SK-MEL-5 (cell line): ENCODE data around the gene HOMER3. TPM values are rescaled to one million over a fixed set of nuclear protein-coding genes. Genes with fewer than 3 reads are reported as not detected.

ENCODE experiments used
- DNase-seq: peaks from one replicate; pipeline ENCODE4 v3.0.0-alpha.2; 2016; ENCODE audit warnings: low read depth, low spot score
- in situ Hi-C: cut with HindIII; loops from 2 replicates; pipeline ENCODE4 v1.10.0; 2016; ENCODE audit warnings: low sequenced_read_pairs, high pct_unique_total_duplicates, low pct_unique_long_range_greater_than_20kb
- total RNA-seq: library from RNA; depleted of rRNA; stranded (reverse); fragments of >200 nt; shearing (Covaris generic); gene quantifications from 2 replicates; pipeline ENCODE4 v1.2.3, GENCODE V29; 2014; rRNA removed

Gene HOMER3
- total RNA-seq, 1 experiment from 2014 or later, result 30.2 TPM

DNA sequence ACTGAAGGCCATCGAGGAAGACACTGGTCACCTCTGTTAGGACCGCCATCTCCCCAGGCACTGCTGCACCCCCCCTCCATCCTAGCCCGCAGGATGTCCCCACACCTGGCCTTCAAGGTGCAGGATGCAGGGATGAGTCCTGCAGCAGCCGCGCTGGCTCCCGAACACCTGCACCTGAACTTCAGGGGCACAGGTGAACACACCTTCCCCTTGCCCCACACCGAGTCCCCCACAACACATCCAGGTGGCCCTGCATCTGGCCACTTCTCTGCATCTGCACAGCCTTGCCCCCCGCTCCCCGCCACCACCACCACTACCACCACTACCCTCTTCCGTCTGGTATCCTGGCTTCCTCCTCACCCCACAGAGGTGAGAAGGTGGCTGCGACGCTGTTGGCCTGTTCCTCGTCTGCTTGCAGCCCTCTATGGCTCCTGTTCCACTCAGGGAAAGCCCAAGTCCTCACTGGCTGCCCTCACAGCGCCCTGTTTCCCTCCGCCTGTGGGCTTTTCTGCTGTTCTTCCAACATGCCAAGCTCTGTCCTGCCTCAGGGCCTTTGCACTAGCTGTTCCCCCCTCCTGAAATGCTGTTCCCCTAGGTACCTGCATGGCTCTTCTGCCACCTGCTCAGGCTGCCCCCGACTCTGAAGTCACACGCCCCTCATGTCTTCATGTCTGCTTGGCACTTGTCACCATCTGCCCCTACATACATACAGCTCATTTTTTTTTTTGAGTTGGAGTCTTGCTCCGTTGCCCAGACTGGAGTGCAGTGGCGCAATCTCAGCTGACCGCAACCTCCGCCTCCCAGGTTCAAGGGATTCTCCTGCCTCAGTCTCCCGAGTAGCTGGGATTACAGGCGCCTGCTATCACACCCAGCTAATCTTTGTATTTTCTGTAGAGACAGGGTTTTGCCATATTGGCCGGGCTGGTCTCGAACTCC, 43.7 kb downstream of the HOMER3 start:
- DNase-seq, result no peak
- in situ Hi-C loops, result no loop called here

DNA sequence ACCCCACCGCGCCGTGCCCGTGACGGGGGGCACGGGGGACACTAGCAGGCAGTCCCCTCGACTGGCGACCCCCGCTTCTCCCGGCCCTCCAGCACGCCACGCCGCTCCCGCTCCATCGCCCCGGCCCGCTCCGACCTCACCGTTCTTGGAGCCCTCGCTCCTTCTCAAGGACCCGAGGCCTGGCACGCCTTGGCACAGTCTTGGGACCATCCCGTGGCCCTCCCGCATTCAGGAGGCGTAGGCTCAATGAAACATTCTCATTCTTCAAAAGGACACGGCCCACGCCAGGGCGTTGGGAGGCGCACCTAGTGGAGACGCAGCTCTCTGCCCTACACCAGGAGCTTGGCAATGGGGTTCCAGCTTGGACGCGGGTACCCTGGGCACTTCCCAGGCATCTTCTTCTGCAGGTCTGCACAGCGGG, 44.6 kb downstream of the HOMER3 start:
- in situ Hi-C loops, result no loop called here
- DNase-seq, result peak; percentile 55

DNA sequence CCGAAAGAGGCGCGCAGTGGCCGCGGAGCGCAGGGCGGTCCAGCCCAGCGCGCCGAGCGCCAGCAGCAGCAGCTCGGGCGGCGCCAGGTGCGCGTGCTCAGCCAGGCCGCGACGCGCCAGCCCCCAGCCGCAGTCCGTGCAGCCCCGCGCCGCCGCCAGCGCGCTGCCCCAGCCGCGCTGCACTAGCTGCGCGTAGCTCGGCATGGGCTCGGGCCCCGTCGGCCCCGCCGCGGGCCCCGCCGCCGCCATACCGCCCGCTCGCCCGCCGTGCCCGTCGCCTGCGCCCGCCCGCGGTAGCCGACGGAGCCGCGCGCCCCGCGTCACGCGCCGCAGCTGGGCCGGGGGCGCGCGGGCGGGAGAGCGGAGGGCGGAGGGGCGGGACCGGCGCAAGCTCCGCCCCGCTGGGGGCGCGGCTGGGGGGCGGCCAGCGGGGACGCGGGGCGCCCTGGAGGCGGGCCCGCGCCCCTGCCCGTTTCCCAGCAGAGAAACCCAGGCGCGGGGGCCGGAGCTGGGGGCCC, 45.1 kb downstream of the HOMER3 start, which contains the start of gene CERS1:
Gene CERS1, minus strand, starts transcription at position 335 of the 518 bp plus-strand sequence. Its CDS starts 86 bp downstream, at position 249.
- peak; percentile 13 for DNase-seq
- in situ Hi-C loops, result no loop called here

DNA sequence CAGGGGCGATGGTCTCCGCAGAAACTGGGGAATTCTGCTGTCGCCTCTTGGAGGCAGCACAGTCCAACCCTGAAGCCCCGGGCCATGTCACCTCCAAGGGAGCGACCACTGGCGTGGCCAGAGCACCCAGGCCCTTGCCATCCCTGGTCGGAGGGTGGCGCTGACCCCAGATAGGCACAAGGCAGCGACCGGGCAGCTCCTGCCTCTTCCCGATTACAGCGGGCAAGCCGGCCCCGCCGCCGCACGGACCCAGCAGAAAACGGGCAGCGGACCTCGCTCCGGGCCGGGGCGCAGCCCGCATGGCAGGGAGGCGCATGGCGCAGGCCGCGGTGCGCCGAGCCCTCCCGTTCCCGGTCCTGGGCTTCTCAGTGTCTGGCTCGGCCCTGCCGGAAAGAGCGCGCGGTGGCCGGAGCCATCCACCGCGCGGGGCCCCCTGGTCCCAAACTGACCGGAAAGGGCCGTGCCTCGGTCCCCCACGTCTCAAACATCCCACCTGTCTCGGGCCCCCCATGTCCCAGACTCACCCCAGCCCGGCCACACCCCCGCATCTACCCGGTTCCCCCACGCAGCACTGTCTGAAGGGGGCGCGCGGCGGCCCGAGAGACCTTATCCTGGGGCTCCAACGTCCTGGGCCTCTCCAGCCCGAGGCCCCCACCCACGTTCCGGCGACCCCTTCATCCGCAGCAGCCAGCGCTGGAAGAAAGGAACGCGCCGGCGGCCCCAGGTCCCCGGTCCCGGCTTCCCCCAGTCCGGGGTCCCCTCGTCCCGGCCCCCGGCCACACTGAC, 45.8 kb downstream of the HOMER3 start:
- DNase-seq, result peak; percentile 45
- in situ Hi-C loops, result no loop called here

DNA sequence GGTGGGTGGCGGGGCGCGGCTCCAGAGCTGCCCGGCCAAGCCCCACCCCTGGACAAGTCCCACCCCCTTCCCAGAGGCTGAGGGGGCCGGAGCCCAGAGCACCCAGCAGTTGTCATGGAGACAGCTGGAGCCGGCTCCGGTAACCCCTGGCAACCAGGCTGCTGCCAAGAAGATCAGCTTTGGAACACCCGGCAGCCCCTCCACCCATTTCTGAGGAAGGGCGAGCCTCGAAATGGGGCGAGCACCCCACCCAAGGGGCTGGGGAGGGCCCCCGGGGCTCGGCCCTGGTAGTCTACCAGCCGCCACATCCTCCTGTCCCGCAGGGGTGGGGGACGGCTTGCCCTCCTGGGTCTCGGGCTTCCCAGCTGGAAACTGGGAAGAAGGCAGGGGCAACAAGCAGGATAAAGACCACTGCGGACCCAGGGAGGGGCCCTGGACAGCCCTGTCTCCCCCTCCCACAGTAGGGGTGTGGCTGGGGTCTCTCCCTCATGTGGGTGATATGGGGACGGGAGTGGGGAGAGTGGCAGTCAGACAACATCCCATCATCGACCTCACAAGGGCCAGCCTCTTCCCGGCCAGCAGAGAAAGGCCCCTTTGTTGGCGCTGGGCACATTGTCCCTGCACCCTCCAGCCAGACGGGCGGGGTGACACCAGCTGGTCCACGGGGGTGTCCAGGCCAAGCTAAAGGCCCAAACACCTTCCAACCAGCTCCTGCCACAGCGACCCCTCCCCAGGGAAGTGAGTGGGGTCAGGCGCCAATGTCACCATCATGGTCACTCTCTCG, 46.6 kb downstream of the HOMER3 start:
- DNase-seq, result peak; percentile 29
- in situ Hi-C loops, result no loop called here

DNA sequence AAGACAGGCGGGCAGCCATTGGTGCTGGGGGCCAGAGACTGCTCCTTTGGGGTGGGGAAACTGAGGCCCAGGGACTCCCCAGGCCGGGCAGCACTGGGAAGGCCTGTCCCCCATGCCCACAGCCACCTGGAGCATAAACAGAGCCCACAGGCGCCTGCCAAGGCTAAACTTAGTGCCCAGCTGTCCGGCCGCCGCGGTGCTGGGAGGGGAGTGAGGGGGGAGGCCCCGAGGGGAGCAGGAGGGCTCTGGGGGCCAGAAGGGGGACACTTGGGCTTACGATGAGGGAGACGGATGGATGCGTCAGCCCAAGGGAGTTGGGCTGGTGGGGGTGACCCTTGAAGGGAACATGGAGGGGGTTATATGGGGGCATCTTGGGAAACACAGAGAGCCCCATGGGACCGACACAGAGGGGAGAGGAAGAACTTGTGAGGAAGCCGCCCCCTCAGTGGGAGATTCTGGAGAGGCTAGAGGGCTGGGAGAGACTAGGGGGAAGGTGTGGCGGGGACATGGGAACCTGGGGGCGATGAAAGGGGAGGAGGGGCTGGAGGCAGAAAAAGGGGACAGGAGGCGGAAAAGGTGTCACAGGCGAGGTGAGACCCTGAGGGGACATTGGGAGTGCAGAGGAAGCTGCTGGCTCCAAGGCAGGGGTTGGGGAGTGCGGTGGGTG, 47.3 kb downstream of the HOMER3 start:
- in situ Hi-C loops, result no loop called here
- no peak for DNase-seq

DNA sequence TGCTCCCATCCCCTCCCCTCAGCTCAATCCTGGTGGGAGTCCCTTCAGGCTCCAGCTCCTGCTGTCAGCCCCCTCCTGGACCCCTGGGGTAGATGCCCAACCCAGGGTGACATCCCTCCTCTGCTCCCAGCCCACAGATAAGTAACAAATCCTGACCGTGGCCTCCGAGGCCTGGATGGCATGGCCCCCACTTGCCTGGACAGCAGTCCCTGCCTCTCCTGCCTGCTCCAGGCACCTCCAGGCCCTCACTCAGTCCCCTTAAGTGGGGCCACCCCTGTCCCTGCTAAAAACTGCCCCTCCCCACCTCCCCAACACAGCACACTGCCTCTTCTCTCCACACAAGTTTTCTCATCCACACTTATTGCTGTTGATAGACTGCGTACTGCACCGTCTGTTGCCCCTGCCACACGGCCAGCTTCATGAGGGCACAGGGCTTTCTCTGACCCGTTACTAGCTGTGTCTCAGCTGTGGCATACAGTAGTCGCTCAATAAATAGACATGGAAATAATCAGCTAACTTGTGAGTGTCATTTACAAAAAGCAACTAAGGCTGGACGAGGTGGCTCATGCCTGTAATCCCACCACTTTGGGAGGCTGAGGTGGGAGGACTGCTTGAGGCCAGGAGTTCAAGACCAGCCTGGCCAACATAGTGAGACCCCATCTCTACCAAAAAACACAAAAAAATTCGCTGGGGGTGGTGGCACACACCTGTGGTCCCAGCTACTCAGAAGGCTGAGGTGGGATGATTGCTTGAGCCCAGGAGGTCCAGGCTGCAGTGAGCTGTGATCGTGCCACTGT, 50.9 kb downstream of the HOMER3 start:
- in situ Hi-C loops, result no loop called here
- no peak for DNase-seq

DNA sequence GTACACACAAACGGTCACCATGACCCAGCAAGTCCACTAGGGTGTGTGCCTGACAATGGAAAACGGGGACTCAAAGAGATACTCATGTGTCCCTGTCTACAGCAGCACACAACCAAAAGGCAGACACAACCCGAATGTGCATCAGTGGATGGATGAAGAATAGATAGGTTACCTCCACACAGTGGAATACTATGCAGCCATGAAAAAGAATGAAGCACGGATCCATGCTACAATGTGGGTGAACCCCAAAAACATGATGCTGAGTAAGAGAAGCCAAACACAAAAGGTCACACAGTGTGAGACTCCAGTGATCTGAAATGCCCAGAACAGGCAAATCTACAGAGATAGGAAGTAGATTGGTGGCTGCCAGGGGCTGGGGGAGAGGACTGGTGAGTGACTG, 54.0 kb downstream of the HOMER3 start:
- in situ Hi-C loops, result no loop called here
- no peak for DNase-seq

DNA sequence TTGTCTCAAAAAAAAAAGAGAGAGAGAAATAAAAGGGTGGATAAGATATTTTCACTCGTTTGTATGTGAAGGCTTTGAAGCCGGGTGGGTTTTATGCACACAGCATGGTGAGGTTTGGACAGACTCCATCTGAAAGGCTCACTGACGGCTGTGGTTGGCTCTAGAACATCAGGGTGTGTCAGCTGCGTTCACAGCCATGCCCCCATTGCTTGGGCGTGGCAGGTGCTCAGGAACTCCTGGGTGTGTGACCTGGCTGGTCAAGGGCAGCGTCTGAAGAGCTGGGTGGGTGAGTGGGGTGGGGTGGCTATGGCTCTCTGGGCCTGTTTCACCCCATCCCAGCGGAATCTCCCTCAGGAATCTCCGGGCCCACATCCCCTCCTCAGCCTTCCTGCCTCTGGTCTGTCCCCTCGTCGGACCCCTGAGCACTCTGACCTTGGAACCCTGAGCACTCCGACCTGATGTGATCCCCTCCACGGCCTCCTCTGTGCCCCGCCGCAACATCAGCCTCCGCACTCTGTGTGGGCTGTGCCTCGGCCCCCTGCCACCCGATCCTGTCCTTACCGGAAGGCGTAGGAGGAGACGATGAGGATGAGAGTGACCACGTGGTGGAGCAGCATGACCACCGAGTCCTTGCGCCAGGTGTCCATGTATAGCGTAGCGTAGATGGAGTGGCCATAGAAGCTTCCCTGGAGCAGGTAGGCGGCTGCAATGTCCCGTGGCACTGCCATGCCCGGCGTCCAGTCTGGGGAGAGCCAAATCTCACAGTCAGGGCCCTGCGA, 57.3 kb downstream of the HOMER3 start:
- in situ Hi-C loops, result no loop called here
- no peak for DNase-seq

DNA sequence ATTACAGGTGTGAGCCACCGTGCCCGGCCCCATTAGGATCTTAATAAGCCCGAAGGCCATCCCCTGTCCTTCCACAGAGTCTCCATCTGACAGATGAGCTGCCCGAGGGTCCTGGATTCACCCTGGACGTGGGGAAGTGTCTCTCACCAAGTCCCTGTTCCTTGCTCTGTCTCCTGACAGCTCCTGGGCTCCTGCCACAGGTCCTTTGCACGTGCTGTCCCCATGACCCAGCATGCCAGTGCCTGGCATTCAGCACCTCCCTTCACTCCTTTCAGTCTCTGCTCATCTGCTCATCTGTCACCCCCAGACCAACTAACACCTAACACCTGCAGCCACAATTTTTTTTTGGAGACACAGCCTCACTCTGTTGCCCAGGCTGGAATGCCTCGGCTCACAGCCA, 59.5 kb downstream of the HOMER3 start:
- no peak for DNase-seq
- in situ Hi-C loops, result no loop called here

DNA sequence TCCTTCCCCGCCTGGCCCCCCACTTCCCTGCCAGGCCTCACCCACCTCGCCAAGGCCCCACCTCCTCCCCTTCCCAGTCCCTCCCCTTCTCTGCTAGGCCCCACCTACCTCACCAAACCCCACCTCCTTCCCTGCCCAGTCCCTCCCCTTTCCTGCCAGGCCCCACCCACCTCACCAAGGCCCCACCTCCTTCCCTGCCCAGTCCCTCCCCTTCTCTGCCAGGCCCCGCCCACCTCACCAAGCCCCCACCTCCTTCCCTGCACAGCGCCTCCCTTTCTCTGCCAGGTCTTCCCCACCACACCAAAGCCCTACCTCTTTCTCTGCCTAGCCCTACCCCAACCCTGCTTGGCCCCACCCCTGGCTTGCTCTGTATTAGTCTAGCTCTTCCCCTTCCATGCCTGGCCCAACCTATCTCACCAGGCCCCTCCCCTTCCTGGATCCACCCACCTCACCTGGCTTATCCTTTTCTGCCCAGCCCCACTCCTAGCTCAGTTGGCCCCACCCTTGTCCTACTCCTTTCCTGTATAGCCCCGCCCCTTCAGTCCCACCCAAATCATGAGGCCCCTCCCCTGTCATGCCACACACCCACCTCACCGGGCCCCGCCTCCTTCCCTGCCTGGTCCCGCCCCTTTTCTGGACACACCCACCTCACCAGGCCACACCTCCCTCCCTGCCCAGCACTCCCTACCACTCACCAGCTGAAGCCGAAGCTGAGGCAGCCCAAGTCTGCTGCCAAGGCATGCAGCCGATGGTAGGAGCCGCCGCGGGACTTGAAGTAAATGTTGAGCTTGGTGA, 61.2 kb downstream of the HOMER3 start:
- DNase-seq, result peak; percentile 47
- in situ Hi-C loops, result no loop called here

Other genes starting within 250 kb of the HOMER3 start
- not detected in 2 replicates for gene COMP, start 149.9 kb downstream of the HOMER3 start, total RNA-seq
- gene UPF1, start 109.3 kb downstream of the HOMER3 start, total RNA-seq, result 22.4 and 25.7 TPM in 2 replicates
- gene CERS1, start 45.1 kb downstream of the HOMER3 start, total RNA-seq, result 10.5 and 12.0 TPM in 2 replicates
- gene COPE, start 21.8 kb downstream of the HOMER3 start, total RNA-seq, result 228 and 253 TPM in 2 replicates
- 47.2 and 51.4 TPM in 2 replicates for gene DDX49, start 21.5 kb downstream of the HOMER3 start, total RNA-seq
- gene SUGP2, start 92.3 kb upstream of the HOMER3 start, total RNA-seq, result 26.5 and 26.6 TPM in 2 replicates
- 30.6 and 33.5 TPM in 2 replicates for gene ARMC6, start 92.4 kb upstream of the HOMER3 start, total RNA-seq
- 0.90 and 2.4 TPM in 2 replicates for gene SLC25A42, start 122.8 kb upstream of the HOMER3 start, total RNA-seq
- gene TMEM161A, start 197.3 kb upstream of the HOMER3 start, total RNA-seq, result 31.4 and 34.4 TPM in 2 replicates
- not detected in 2 replicates for gene MEF2B, start 229.0 kb upstream of the HOMER3 start, total RNA-seq